Smooth muscle cell (in vitro differentiated cells): Measurements from ENCODE around the gene PLEK2. TPM values are rescaled to one million over a fixed set of nuclear protein-coding genes. Genes with fewer than 3 reads are reported as not detected.
A peak's percentile ranks its signal among the peaks of the same experiment; 100 is the strongest.

Experiments
- DNase-seq: peaks from one replicate; lab custom pipeline; 2025; ENCODE audit not compliant: unreplicated experiment; lab: John Stamatoyannopoulos, UW
- H2AFZ ChIP-seq: fragments of 200-600 bp; sonication (generic); 2 replicates; pipeline ENCODE4 v1.6.0; 2016; ENCODE audit warnings: antibody characterized with exemption, low read depth, mild to moderate bottlenecking
- H3F3A ChIP-seq: fragments of 200-600 bp; sonication (generic); 2 replicates; pipeline ENCODE4 v1.6.0; 2017; ENCODE audit warnings: antibody characterized with exemption, low read depth
- H3K27ac ChIP-seq: fragments of 200-600 bp; sonication (generic); 2 replicates; pipeline ENCODE4 v1.5.1; 2016; ENCODE audit warnings: low read depth, mild to moderate bottlenecking
- H3K27me3 ChIP-seq: fragments of 200-600 bp; sonication (generic); 2 replicates; pipeline ENCODE4 v1.6.1; 2016; ENCODE audit warnings: low read depth, mild to moderate bottlenecking
- H3K36me3 ChIP-seq: fragments of 200-600 bp; sonication (generic); 2 replicates; pipeline ENCODE4 v1.5.1; 2016; ENCODE audit warnings: low read depth
- H3K4me1 ChIP-seq: fragments of 200-600 bp; sonication (generic); 2 replicates; pipeline ENCODE4 v1.5.1; 2016; ENCODE audit warnings: low read depth
- H3K4me2 ChIP-seq: fragments of 200-600 bp; sonication (generic); 2 replicates; pipeline ENCODE4 v1.6.0; 2016; ENCODE audit warnings: mild to moderate bottlenecking
- H3K4me3 ChIP-seq: fragments of 200-600 bp; sonication (generic); 2 replicates; pipeline ENCODE4 v1.5.1; 2016; ENCODE audit warnings: mild to moderate bottlenecking
- H3K79me2 ChIP-seq: fragments of 200-600 bp; sonication (generic); 2 replicates; pipeline ENCODE4 v1.6.0; 2016; ENCODE audit warnings: low read depth, mild to moderate bottlenecking
- H3K9ac ChIP-seq: fragments of 200-600 bp; sonication (generic); 2 replicates; pipeline ENCODE4 v1.6.0; 2016; ENCODE audit warnings: low read depth
- H3K9me3 ChIP-seq: fragments of 200-600 bp; sonication (generic); replicated peaks from 2 replicates; pipeline ENCODE4 v1.5.1; 2016; ENCODE audit warnings: low read depth
- H4K20me1 ChIP-seq: fragments of 200-600 bp; sonication (generic); 2 replicates; pipeline ENCODE4 v1.6.0; 2016; ENCODE audit warnings: low read depth
- WGBS: methylation state at CpG from one replicate; pipeline ENCODE4 v1.1.7; 2016; ENCODE audit warnings: low lambda C conversion rate; 5-methylcytosine and 5-hydroxymethylcytosine counted together
- polyA plus RNA-seq: library from polyadenylated mRNA; unstranded; fragments of >200 nt; fragmentation: Nextera tagmentation; extraction: Ambion mirVana; gene quantifications from 2 replicates; pipeline ENCODE4 v1.2.1, GENCODE V29; 2016
- total RNA-seq: library from RNA; depleted of rRNA; stranded (reverse); fragments of >200 nt; gene quantifications from 2 replicates; pipeline ENCODE4 v1.2.3, GENCODE V29; 2014
- TF ChIP-seq, protein P1 (sequence below): fragments of 200-600 bp; sonication (generic); IDR thresholded peaks from 2 replicates; pipeline ENCODE4 v1.5.1; 2017; ENCODE audit warnings: borderline replicate concordance, mild to moderate bottlenecking, antibody characterized with exemption; ENCODE audit not compliant: insufficient read depth, poor library complexity, severe bottlenecking

Gene PLEK2
- total and polyA plus RNA-seq, 2 experiments from 2014 or later = 1.6 to 3.1 TPM

DNA sequence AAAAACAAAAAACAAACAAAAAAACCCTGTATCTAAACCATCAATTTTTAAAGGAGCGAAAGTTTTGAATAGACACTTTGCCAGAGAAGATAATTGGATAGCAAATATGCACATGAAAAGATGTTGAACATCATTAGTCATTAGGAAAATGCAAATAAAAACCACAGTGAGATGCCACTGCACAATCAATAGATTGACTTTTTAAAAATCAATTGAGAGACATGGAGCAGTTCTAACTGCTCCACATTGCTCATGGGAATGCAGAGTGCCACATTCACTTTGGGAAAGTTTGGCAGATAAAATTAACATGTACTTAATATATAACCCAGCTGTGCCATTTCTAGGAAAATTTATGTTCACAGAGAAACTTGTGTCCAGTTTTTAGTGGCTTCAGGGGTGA is 39.1 kb downstream of the PLEK2 start:
- Histone ChIP-seq H3K36me3 (peaks cover 44% of the 10 kb centered on the region), H3K27me3 (no peaks in the 10 kb centered on the region), H2AFZ (no peak overlapping the region), H3F3A (no peaks in the 10 kb centered on the region), H3K4me3 (no peak overlapping the region), H3K9me3 (no peaks in the 10 kb centered on the region), H3K4me2 (no peak overlapping the region), H3K79me2 (peaks cover 16% of the 10 kb centered on the region), H3K4me1 (no peaks in the 10 kb centered on the region), H4K20me1 (peaks cover 45% of the 10 kb centered on the region), H3K9ac (no peak overlapping the region), H3K27ac (no peak overlapping the region)
- WGBS = 97% methylated on average over 1 of the region's 1 CpG
- no peak for DNase-seq
- TF ChIP-seq, protein P1, sequence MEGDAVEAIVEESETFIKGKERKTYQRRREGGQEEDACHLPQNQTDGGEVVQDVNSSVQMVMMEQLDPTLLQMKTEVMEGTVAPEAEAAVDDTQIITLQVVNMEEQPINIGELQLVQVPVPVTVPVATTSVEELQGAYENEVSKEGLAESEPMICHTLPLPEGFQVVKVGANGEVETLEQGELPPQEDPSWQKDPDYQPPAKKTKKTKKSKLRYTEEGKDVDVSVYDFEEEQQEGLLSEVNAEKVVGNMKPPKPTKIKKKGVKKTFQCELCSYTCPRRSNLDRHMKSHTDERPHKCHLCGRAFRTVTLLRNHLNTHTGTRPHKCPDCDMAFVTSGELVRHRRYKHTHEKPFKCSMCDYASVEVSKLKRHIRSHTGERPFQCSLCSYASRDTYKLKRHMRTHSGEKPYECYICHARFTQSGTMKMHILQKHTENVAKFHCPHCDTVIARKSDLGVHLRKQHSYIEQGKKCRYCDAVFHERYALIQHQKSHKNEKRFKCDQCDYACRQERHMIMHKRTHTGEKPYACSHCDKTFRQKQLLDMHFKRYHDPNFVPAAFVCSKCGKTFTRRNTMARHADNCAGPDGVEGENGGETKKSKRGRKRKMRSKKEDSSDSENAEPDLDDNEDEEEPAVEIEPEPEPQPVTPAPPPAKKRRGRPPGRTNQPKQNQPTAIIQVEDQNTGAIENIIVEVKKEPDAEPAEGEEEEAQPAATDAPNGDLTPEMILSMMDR = no peak

DNA sequence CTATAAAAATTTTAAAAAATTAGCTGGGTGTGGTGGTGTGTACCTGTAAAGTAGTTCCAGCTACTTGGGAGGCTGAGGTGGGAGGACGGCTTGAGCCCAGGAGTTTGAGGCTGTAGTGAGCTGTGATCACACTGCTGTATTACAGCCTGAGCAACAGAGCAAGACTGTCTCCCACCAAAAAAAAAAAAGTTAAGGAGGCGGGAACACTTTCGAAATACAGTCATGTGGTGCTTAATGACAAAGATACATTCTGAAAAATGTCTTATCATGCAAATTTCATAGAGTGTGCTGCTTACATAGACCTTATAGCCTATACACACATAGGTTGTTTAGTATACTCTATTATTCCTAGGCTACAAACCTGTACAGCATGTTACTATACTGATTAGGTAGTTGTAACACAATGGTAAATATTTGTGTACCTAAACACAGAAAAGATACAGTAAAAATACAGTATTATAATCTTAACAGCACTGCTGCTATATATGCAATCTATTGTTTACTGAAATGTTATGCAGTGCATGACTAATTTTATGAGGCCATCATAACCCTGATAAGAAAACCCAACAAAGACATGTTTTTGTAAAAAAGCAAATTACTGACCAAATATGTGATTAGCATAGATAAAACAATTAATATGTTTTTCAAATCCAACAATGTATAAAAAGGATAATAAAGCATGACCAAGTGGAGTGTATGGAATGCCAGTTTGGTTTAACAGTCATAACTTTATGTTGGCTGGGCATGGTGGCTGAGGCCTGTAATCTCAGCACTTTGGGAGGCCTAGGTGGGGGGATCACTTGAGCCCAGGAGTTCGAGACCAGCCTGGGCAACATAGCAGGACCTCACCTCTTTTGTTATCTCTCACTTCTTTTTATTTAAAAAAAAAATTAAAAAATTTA is 40.5 kb downstream of the PLEK2 start:
- WGBS = 97% methylated on average over 4 of the region's 4 CpGs
- Histone ChIP-seq H3K27me3 (no peaks in the 10 kb centered on the region), H3F3A (no peaks in the 10 kb centered on the region), H4K20me1 (peaks cover 45% of the 10 kb centered on the region), H3K9me3 (no peaks in the 10 kb centered on the region), H3K79me2 (peaks cover 28% of the 10 kb centered on the region), H3K4me2 (no peak overlapping the region), H3K36me3 (peaks cover 41% of the 10 kb centered on the region), H3K4me3 (no peak overlapping the region), H3K27ac (peak overlapping the region; percentile 43), H3K9ac (no peak overlapping the region), H3K4me1 (no peaks in the 10 kb centered on the region), H2AFZ (no peak overlapping the region)
- DNase-seq = no peak
- TF ChIP-seq, protein P1 = no peak

DNA sequence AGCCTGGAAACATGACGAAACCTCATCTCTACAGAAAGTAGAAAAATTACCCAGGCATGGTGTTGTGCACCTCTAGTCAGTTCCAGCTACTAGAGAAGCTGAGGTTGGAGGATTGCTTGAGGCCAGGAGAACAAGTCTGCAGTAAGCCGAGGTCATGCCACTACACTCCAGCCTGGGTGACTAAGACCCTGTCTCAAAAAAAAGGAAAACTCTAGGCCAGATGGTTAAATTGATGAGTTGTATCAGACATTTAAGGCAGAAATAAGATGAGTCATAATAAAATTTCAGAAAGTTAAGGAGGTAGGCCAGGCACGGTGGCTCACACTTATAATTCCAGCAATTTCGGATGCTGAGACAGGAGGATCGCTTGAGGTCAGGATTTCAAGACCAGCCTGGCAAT is 41.1 kb downstream of the PLEK2 start:
- TF ChIP-seq, protein P1 = no peak
- H3K4me1 ChIP-seq = no peaks in the 10 kb centered on the region
- peaks cover 34% of the 10 kb centered on the region for H3K79me2 ChIP-seq
- H3K36me3 ChIP-seq = peaks cover 38% of the 10 kb centered on the region
- H3K4me2 ChIP-seq = no peak overlapping the region
- H4K20me1 ChIP-seq = peaks cover 45% of the 10 kb centered on the region
- no peaks in the 10 kb centered on the region for H3F3A ChIP-seq
- H2AFZ ChIP-seq = no peak overlapping the region
- no peaks in the 10 kb centered on the region for H3K27me3 ChIP-seq
- H3K9ac ChIP-seq = no peak overlapping the region
- over 99% methylated on average over 5 of the region's 5 CpGs for WGBS
- no peak overlapping the region for H3K4me3 ChIP-seq
- DNase-seq = no peak
- H3K9me3 ChIP-seq = no peaks in the 10 kb centered on the region
- peak overlapping the region; percentile 43 for H3K27ac ChIP-seq

DNA sequence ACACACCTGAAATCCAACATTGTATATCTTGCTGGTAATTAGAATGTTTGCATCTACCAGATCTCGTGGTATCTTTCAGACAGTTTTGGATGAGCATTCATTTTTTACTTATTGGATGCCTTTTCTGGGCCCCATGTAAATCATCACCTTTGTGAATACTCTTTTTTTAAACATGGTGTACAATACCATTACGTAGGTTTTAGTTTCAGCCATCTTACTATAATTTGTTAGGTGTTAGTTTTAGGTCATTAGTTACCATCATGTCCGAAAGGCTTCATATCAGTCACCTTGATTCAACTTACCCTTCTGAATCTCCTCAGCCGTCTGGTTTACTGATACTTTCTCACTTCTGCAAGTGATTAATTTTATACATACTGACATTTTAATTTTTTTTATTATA is 46.5 kb downstream of the PLEK2 start:
- peaks cover 24% of the 10 kb centered on the region for H3K36me3 ChIP-seq
- 97% methylated on average over 4 of the region's 4 CpGs for WGBS

More for the DNA sequence above, 46.5 kb downstream of the PLEK2 start:
- Histone ChIP-seq H3K9ac (no peak overlapping the region), H3K79me2 (peaks cover 74% of the 10 kb centered on the region), H3K9me3 (no peaks in the 10 kb centered on the region), H3K4me3 (no peak overlapping the region), H3F3A (no peaks in the 10 kb centered on the region), H4K20me1 (peaks cover 50% of the 10 kb centered on the region), H3K4me2 (no peak overlapping the region), H3K4me1 (peaks cover 9% of the 10 kb centered on the region), H3K27ac (no peak overlapping the region), H3K27me3 (no peaks in the 10 kb centered on the region), H2AFZ (no peak overlapping the region)
- TF ChIP-seq, protein P1 = no peak
- DNase-seq = no peak
